DOHH2 (cell line): ENCODE measurements around the gene GTF3C1.

ENCODE experiments used
- H3F3A ChIP-seq: fragments of 200-600 bp; sonication (generic), shearing (Covaris generic); 2 replicates; pipeline ENCODE4 v1.6.0; 2016; ENCODE audit warnings: antibody characterized with exemption, mild to moderate bottlenecking; ENCODE audit not compliant: control insufficient read depth, insufficient read depth
- H3K27ac ChIP-seq: fragments of 200-600 bp; sonication (generic); 2 replicates; pipeline ENCODE4 v1.5.1; 2014; ENCODE audit warnings: low read depth, mild to moderate bottlenecking, low read length, moderate library complexity
- H3K27me3 ChIP-seq: fragments of 200-600 bp; sonication (generic); 2 replicates; pipeline ENCODE4 v1.6.1; 2014; ENCODE audit warnings: mild to moderate bottlenecking, low read length, mixed read lengths; ENCODE audit not compliant: control insufficient read depth
- H3K36me3 ChIP-seq: fragments of 200-600 bp; sonication (generic); 2 replicates; pipeline ENCODE4 v1.6.1; 2014; ENCODE audit warnings: mild to moderate bottlenecking, low read length, moderate library complexity, mixed read lengths; ENCODE audit not compliant: control insufficient read depth
- H3K4me1 ChIP-seq: fragments of 200-600 bp; sonication (generic); 2 replicates; pipeline ENCODE4 v1.6.1; 2014; ENCODE audit warnings: mild to moderate bottlenecking, low read length, mixed read lengths; ENCODE audit not compliant: control insufficient read depth
- H3K4me2 ChIP-seq: fragments of 200-600 bp; sonication (generic); 2 replicates; pipeline ENCODE4 v1.6.0; 2014; ENCODE audit warnings: mild to moderate bottlenecking, low read length, moderate library complexity
- H3K4me3 ChIP-seq: fragments of 200-600 bp; sonication (generic); 2 replicates; pipeline ENCODE4 v1.5.1; 2014; ENCODE audit warnings: mild to moderate bottlenecking, low read length, mixed read lengths
- H3K79me2 ChIP-seq: fragments of 200-600 bp; sonication (generic); 2 replicates; pipeline ENCODE4 v1.6.1; 2014; ENCODE audit warnings: mild to moderate bottlenecking, low read length, mixed read lengths; ENCODE audit not compliant: control insufficient read depth
- H3K9me2 ChIP-seq: fragments of 200-600 bp; sonication (generic); replicated peaks from 2 replicates; pipeline ENCODE4 v1.6.1; 2014; ENCODE audit warnings: mild to moderate bottlenecking, low read length, mixed read lengths; ENCODE audit not compliant: control insufficient read depth
- H3K9me3 ChIP-seq: fragments of 200-600 bp; sonication (generic); 2 replicates; pipeline ENCODE4 v1.6.1; 2014; ENCODE audit warnings: antibody characterized with exemption, low read length, mixed read lengths; ENCODE audit not compliant: control insufficient read depth, insufficient read depth
- H4K20me1 ChIP-seq: fragments of 200-600 bp; sonication (generic); 2 replicates; pipeline ENCODE4 v1.6.0; 2014; ENCODE audit warnings: low read depth, mild to moderate bottlenecking, antibody characterized with exemption, low read length, moderate library complexity; ENCODE audit not compliant: control insufficient read depth, insufficient read depth
- CTCF ChIP-seq: fragments of 200-600 bp; sonication (generic); IDR thresholded peaks from one replicate; pipeline ENCODE4 v1.5.1; 2014; ENCODE audit warnings: antibody characterized with exemption, mild to moderate bottlenecking, low read depth, low read length; ENCODE audit not compliant: poor library complexity, severe bottlenecking
- EZH2phosphoT487 ChIP-seq: fragments of 200-600 bp; sonication (generic); IDR thresholded peaks from 2 replicates; pipeline ENCODE4 v1.6.1; 2017; ENCODE audit warnings: borderline replicate concordance, mild to moderate bottlenecking, antibody characterized with exemption, low read length, moderate library complexity, mixed read lengths

The GTF3C1 gene

DNA sequence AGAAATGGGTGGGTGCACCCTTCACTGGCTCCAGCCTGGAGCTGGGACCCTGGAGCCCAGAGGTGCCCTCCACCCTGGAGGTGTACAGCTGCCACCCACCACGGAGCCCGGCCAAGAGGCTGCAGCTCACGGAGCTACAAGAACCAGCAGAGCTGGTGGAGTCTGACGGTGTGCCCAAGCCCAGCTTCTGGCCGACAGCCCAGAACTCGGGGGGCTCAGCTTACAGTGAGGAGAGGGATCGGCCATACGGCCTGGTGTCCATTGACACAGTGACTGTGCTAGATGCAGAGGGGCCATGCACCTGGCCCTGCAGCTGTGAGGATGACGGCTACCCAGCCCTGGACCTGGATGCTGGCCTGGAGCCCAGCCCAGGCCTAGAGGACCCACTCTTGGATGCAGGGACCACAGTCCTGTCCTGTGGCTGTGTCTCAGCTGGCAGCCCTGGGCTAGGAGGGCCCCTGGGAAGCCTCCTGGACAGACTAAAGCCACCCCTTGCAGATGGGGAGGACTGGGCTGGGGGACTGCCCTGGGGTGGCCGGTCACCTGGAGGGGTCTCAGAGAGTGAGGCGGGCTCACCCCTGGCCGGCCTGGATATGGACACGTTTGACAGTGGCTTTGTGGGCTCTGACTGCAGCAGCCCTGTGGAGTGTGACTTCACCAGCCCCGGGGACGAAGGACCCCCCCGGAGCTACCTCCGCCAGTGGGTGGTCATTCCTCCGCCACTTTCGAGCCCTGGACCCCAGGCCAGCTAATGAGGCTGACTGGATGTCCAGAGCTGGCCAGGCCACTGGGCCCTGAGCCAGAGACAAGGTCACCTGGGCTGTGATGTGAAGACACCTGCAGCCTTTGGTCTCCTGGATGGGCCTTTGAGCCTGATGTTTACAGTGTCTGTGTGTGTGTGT lies 100.9 kb downstream of the GTF3C1 start:
- H3K27me3 ChIP-seq, result 0 out of 2 replicates have a peak, but pooled peaks cover 7% of the 10 kb centered on the region
- no peaks in the 10 kb centered on the region for H3K79me2 ChIP-seq
- no peak overlapping the region; the same call in 1 of the 2 replicates for H3K4me2 ChIP-seq
- no peaks in the 10 kb centered on the region for H3K9me2 ChIP-seq
- no peak overlapping the region for H3K27ac ChIP-seq
- peaks cover 6% of the 10 kb centered on the region; the same call in 1 of the 2 replicates for H3K9me3 ChIP-seq
- TF ChIP-seq EZH2phosphoT487 (no peak), CTCF (no peak)
- peaks cover 55% of the 10 kb centered on the region for H3K36me3 ChIP-seq
- H3K4me1 ChIP-seq, result peaks cover 53% of the 10 kb centered on the region
- no peaks in the 10 kb centered on the region for H4K20me1 ChIP-seq
- H3F3A ChIP-seq, result peaks cover 10% of the 10 kb centered on the region
- no peak overlapping the region for H3K4me3 ChIP-seq

DNA sequence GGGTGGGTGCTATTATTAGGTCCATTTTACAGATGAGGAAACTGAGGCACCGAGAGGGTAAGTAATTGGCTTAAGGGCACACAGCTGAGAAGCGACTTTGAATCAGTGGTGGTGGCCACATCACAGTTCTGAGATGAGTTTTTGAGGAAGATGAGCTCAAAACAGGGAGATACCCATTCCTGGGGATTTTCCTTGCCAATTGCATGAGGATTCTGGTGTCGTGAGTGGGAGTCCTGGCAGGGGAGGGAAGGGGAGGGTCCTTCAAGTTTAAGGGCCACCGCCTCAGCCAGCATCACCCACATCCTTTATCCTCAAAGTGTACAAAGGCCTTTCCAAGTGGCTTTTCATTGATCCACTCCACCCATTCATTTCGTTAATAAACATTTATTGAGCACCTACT lies 102.4 kb downstream of the GTF3C1 start:
- H3K27ac ChIP-seq, result no peak overlapping the region
- no peak overlapping the region for H3K4me2 ChIP-seq

GRCh38 chr16:27446721-27447120 lies 103.0 kb downstream of the GTF3C1 start:
- Histone ChIP-seq H4K20me1 (no peaks in the 10 kb centered on the region), H3F3A (peaks cover 9% of the 10 kb centered on the region), H3K9me3 (peaks cover 6% of the 10 kb centered on the region; the same call in 1 of the 2 replicates), H3K27ac (no peak overlapping the region), H3K4me2 (no peak overlapping the region), H3K4me3 (no peak overlapping the region), H3K79me2 (no peaks in the 10 kb centered on the region), H3K4me1 (peaks cover 44% of the 10 kb centered on the region), H3K36me3 (peaks cover 72% of the 10 kb centered on the region), H3K9me2 (no peaks in the 10 kb centered on the region), H3K27me3 (no peaks in the 10 kb centered on the region)
- TF ChIP-seq EZH2phosphoT487 (no peak), CTCF (no peak)

More for the DNA sequence above, 102.4 kb downstream of the GTF3C1 start:
- Histone ChIP-seq H3K9me3 (peaks cover 6% of the 10 kb centered on the region; the same call in 1 of the 2 replicates), H3K9me2 (no peaks in the 10 kb centered on the region), H3K36me3 (peaks cover 68% of the 10 kb centered on the region), H3K4me3 (no peak overlapping the region), H3K79me2 (no peaks in the 10 kb centered on the region), H3K27me3 (no peaks in the 10 kb centered on the region), H3F3A (peaks cover 10% of the 10 kb centered on the region), H4K20me1 (no peaks in the 10 kb centered on the region), H3K4me1 (peaks cover 48% of the 10 kb centered on the region)
- TF ChIP-seq CTCF (no peak), EZH2phosphoT487 (no peak)
